GM06990 (cell line): ENCODE results near the gene COL5A1.

ENCODE experiments used
- DNase-seq: peaks from one replicate; pipeline ENCODE4 v3.0.0-alpha.2; 2011; ENCODE audit not compliant: insufficient read length; ENCODE audit errors: extremely low read depth
- H3K27me3 ChIP-seq: replicated peaks from 2 replicates; pipeline ENCODE4 v1.6.0; 2011; ENCODE audit warnings: low read length; ENCODE audit not compliant: control insufficient read depth, insufficient read depth
- H3K36me3 ChIP-seq: 2 replicates; pipeline ENCODE4 v1.5.1; 2011; ENCODE audit warnings: low read length; ENCODE audit not compliant: control insufficient read depth, insufficient read depth
- H3K4me3 ChIP-seq: replicated peaks from 2 replicates; pipeline ENCODE4 v1.5.1; 2011; ENCODE audit warnings: low read depth, mild to moderate bottlenecking, control low read depth, low read length
- TF ChIP-seq, protein P1 (sequence below): IDR thresholded peaks from 2 replicates; pipeline ENCODE4 v1.5.1; 2011; ENCODE audit warnings: low read length, control low read depth, mild to moderate bottlenecking, inconsistent platforms; ENCODE audit not compliant: insufficient read depth, poor library complexity, severe bottlenecking

COL5A1 gene

GRCh38 chr9:134820901-134821300 lies 179.3 kb downstream of the COL5A1 start:
- H3K4me3 ChIP-seq, result no peak overlapping the region
- TF ChIP-seq, protein P1, sequence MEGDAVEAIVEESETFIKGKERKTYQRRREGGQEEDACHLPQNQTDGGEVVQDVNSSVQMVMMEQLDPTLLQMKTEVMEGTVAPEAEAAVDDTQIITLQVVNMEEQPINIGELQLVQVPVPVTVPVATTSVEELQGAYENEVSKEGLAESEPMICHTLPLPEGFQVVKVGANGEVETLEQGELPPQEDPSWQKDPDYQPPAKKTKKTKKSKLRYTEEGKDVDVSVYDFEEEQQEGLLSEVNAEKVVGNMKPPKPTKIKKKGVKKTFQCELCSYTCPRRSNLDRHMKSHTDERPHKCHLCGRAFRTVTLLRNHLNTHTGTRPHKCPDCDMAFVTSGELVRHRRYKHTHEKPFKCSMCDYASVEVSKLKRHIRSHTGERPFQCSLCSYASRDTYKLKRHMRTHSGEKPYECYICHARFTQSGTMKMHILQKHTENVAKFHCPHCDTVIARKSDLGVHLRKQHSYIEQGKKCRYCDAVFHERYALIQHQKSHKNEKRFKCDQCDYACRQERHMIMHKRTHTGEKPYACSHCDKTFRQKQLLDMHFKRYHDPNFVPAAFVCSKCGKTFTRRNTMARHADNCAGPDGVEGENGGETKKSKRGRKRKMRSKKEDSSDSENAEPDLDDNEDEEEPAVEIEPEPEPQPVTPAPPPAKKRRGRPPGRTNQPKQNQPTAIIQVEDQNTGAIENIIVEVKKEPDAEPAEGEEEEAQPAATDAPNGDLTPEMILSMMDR, result no peak
- DNase-seq, result no peak
- no peaks in the 10 kb centered on the region for H3K36me3 ChIP-seq
- no peaks in the 10 kb centered on the region; the same call in 1 of the 2 replicates for H3K27me3 ChIP-seq

DNA sequence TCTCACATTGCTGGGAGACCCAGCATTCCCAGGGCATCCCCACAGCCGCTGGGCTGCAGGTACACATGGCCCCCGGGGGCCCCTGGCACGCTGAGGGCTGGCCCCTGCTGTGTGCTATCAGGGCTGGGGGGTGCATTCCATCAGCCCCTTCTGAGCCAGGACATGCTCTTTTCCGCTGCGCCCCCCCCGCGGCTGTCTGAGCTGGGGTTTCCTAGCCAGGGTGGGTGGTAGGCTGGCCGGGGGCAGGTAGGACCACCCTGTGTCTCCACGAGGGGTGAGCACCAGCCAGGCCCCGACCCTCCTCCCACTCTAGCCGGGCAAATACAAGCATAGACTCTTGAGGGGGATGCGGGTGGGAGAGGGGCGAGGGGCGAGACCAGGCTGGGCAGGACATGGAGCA lies 180.9 kb downstream of the COL5A1 start:
- Histone ChIP-seq H3K36me3 (no peaks in the 10 kb centered on the region), H3K4me3 (no peak overlapping the region), H3K27me3 (no peaks in the 10 kb centered on the region; the same call in 1 of the 2 replicates)
- TF ChIP-seq, protein P1, result no peak
- DNase-seq, result no peak

DNA sequence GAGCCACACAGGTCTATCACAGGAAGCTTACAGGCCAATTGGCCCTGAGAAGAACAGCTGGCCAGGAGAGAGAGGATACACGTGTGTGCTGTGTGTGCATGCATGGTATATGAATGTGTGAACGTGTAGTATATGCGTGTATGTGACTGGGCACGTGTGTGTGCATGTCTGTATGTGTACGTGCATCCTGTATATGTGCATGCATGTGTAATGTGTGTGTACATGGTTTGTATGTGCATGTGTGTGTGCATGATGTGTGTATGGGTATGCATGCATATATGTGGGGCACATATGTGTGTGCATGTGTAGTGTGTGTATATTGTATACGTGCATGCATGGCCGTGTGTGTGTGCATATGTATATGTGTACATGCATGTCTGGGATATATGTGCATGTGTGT lies 182.0 kb downstream of the COL5A1 start:
- H3K4me3 ChIP-seq, result no peak overlapping the region
- H3K36me3 ChIP-seq, result no peaks in the 10 kb centered on the region
- H3K27me3 ChIP-seq, result no peaks in the 10 kb centered on the region; the same call in 1 of the 2 replicates
- TF ChIP-seq, protein P1, result no peak
- DNase-seq, result no peak

DNA sequence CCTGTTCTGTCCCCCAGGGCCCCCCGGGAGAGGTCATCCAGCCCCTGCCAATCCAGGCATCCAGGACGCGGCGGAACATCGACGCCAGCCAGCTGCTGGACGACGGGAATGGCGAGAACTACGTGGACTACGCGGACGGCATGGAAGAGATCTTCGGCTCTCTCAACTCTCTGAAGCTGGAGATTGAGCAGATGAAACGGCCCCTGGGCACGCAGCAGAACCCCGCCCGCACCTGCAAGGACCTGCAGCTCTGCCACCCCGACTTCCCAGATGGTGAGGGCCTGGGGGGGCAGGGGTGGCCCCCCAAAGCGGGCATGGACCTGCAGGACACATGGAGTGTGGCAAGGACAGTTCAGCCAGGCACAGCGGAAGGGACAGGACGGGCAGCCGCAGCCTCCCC lies 183.0 kb downstream of the COL5A1 start:
- TF ChIP-seq, protein P1, result no peak
- H3K36me3 ChIP-seq, result no peaks in the 10 kb centered on the region

DNA sequence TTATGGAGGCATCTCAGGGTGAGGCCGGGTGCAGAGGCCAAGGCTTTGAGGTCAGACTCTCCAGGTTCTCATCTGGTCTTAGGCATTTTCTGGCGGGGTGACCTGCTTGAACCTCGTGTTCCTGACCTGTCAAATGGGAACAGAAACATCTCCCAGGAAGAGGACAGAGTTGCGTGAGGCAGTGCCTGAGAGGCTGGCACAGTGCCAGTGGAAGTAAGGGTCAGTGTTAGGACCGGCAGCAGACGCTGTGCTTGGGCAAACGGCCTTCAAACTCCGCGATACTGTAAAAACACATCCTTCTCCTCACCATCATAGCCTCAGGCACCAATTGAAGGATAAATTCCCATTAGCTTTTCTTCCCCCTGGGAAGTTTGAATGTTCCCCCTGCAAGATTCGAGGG lies 183.4 kb downstream of the COL5A1 start:
- H3K4me3 ChIP-seq, result no peak overlapping the region
- no peaks in the 10 kb centered on the region; the same call in 1 of the 2 replicates for H3K27me3 ChIP-seq
- DNase-seq, result no peak
- H3K36me3 ChIP-seq, result no peaks in the 10 kb centered on the region
- TF ChIP-seq, protein P1, result no peak

More for the DNA sequence above, 183.0 kb downstream of the COL5A1 start:
- Histone ChIP-seq H3K4me3 (no peak overlapping the region), H3K27me3 (no peaks in the 10 kb centered on the region; the same call in 1 of the 2 replicates)
- no peak for DNase-seq
